Stimulated activated CD8-positive, alpha-beta memory T cell treated with anti-CD3 and anti-CD28 coated beads, Interleukin-4, amount 100 ng/mL, for 4 hours (primary cell): ENCODE results near the gene RANGAP1.
"Not testable (repeated sequence)": the region's sequence is repeated elsewhere in the genome, so short reads cannot be mapped to it uniquely, and the experiment has no call there.

Experiments
- DNase-seq, 2 donors: peaks; one replicate each; pipeline ENCODE4 v3.0.0-alpha.2; 2020; ENCODE audit warnings: low read depth in 2 of 2, low spot score in 1 of 2

RANGAP1 gene

GRCh38 chr22:41261541-41262249 lies 24.3 kb downstream of the RANGAP1 start:
- no peak for DNase-seq

- no peak for DNase-seq
Measured at GRCh38 chr22:41260871-41261270, 25.1 kb downstream of the RANGAP1 start.

- not testable (repeated sequence) for DNase-seq
Measured at GRCh38 chr22:41259756-41260155, 26.2 kb downstream of the RANGAP1 start.

GRCh38 chr22:41257696-41258095 lies 28.3 kb downstream of the RANGAP1 start:
- DNase-seq = no peak

GRCh38 chr22:41256254-41257253 lies 29.4 kb downstream of the RANGAP1 start:
- no peak for DNase-seq

- DNase-seq = no peak
Measured at GRCh38 chr22:41254230-41254629, 31.8 kb downstream of the RANGAP1 start.

- DNase-seq = no peak
Measured at GRCh38 chr22:41252365-41252764, 33.6 kb downstream of the RANGAP1 start.

- DNase-seq = no peak
Measured at GRCh38 chr22:41250127-41250526, 35.9 kb downstream of the RANGAP1 start.

- DNase-seq = no peak
Measured at GRCh38 chr22:41249442-41249841, 36.5 kb downstream of the RANGAP1 start.

- DNase-seq = no peak
Measured at GRCh38 chr22:41248758-41249157, 37.2 kb downstream of the RANGAP1 start.

GRCh38 chr22:41248314-41248713 lies 37.7 kb downstream of the RANGAP1 start:
- no peak for DNase-seq

GRCh38 chr22:41247703-41248102 lies 38.3 kb downstream of the RANGAP1 start:
- DNase-seq = no peak

- DNase-seq = no peak
Measured at GRCh38 chr22:41245917-41246499, 40.0 kb downstream of the RANGAP1 start.

GRCh38 chr22:41243361-41243760 lies 42.6 kb downstream of the RANGAP1 start:
- DNase-seq = no peak

GRCh38 chr22:41242396-41243117 lies 43.4 kb downstream of the RANGAP1 start:
- no peak for DNase-seq

- DNase-seq = no peak
Measured at GRCh38 chr22:41241133-41241676, 44.8 kb downstream of the RANGAP1 start.

GRCh38 chr22:41240377-41241132 lies 45.4 kb downstream of the RANGAP1 start, which contains the start of gene CHADL:
CHADL (minus strand) TSS chr22:41240931; CDS start chr22:41240881, 50 bp downstream.
- no peak for DNase-seq

GRCh38 chr22:41239443-41240128 lies 46.4 kb downstream of the RANGAP1 start:
- DNase-seq = no peak
